ENCODE data around the gene CIAO2B.

CIAO2B gene

GRCh38 chr16:66885491-66885890 lies 48.7 kb downstream of the CIAO2B start:
- no peak for ATAC-seq

- ATAC-seq = no peak
These were observed 51.5 kb downstream of the CIAO2B start for GRCh38 chr16:66882702-66883101.

Data from activated CD4-positive, CD25-positive, alpha-beta regulatory T cell treated with anti-CD3 and anti-CD28 coated beads, Interleukin-2, amount 50 U/mL, for 24 hours (primary cell).